NCI-H748 (cell line): ENCODE measurements around the gene TSC2.
"Not testable (repeated sequence)": the region's sequence is repeated elsewhere in the genome, so short reads cannot be mapped to it uniquely, and the experiment has no call there.

Experiments used
- DNase-seq: peaks from one replicate; lab custom pipeline; 2025; ENCODE audit not compliant: unreplicated experiment; lab: John Stamatoyannopoulos, UW

Gene TSC2

GRCh38 chr16:2009791-2010510, 37.8 kb upstream of the TSC2 start, which contains the start of gene ZNF598:
ZNF598 (minus strand) TSS chr16:2009821.
- DNase-seq: peak; percentile 87

DNA sequence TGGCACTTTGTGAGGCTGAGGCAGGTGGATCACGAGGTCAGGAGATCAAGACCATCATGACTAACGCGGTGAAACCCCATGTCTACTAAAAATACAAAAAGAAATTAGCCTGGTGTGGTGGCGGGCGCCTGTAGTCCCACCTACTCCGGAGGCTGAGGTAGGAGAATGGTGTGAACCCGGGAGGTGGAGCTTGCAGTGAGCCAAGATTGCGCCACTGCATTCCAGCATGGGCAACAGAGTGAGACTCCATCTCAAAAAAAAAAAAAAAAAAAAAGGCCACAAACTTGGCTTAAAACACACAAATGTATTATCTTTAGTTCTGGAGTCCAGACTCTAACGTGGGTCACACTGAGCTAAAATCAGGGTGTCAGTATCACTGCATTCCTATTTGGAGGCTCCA, 36.1 kb upstream of the TSC2 start:
- not testable (repeated sequence) for DNase-seq

- DNase-seq: no peak
Measured at GRCh38 chr16:2013527-2013926, 34.3 kb upstream of the TSC2 start.

DNA sequence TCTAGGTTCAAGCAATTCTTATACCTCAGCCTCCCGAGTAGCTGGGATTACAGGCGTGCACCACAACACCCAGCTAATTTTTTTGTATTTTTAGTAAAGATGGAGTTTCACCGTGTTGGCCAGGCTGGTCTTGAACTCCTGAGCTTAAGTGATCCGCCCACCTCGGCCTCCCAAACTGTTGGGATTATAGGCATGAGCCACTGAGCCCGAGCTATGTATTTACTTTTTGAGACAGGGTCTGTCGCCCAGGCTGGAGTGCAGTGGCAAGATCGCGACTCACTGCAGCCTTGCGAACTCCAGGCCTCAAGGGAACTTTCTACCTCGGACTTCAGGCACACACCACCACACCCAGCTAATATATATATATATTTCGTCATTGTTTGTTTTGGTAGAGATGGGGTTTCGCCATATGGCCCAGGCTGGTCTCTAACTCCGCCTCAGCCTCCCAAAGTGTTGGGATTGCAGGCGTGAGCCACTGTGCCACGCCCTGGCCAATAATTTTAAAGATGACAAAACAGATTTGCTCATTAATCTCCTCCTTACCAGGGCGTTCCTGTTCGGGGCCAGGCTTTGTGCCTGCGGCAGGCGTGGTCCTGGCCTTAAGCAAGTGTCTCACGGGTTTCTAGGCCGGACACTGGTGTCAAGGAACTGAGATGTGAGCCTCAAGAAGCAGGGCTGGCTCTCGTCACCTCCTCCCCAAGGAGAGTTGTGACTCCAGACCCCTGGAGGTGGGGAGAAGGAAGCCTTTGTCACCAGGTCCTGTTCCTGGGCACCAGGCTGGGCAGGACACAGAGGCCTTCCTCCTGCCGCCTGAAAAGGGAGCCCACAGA, 32.5 kb upstream of the TSC2 start:
- DNase-seq: no peak

DNA sequence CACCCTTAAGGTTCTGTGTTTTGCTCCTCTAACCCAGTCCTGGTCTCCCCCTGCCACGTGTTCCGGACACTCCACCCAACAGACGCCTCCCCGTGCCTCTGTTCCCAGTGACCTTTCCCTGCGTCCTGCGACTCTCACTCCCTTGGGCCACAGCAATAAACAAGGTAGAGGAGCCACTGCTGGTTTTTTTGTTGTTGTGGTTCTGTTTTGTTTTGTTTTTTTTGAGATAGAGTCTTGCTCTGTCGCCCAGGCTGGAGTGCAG, 31.9 kb upstream of the TSC2 start:
- no peak for DNase-seq

GRCh38 chr16:2016407-2016922, 31.3 kb upstream of the TSC2 start:
- DNase-seq: peak; percentile 4

DNA sequence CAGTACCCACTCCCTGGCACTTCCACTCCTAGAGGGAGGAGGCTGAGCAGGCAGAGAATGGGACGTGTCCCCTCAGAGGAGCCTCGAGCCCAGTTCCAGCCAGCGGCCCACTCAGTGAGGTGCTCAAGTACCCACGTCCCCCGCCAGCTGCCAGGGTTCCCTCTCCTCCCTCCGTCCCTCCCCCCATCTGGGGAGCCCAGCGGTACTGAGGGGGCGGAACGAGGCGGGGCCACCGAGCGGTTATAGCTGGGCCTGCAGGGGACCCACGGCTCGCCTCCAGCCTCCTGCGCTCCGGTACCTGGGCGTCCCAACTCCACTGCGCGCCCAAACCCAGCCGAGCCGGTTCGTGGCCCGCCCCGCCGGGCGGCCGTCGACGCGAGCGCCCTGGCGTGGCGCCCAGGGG, 28.3 kb upstream of the TSC2 start, which contains the start of gene NPW:
Gene NPW, plus strand, starts transcription at position 268 of the 403 bp plus-strand sequence.
- DNase-seq: peak; percentile 28

DNA sequence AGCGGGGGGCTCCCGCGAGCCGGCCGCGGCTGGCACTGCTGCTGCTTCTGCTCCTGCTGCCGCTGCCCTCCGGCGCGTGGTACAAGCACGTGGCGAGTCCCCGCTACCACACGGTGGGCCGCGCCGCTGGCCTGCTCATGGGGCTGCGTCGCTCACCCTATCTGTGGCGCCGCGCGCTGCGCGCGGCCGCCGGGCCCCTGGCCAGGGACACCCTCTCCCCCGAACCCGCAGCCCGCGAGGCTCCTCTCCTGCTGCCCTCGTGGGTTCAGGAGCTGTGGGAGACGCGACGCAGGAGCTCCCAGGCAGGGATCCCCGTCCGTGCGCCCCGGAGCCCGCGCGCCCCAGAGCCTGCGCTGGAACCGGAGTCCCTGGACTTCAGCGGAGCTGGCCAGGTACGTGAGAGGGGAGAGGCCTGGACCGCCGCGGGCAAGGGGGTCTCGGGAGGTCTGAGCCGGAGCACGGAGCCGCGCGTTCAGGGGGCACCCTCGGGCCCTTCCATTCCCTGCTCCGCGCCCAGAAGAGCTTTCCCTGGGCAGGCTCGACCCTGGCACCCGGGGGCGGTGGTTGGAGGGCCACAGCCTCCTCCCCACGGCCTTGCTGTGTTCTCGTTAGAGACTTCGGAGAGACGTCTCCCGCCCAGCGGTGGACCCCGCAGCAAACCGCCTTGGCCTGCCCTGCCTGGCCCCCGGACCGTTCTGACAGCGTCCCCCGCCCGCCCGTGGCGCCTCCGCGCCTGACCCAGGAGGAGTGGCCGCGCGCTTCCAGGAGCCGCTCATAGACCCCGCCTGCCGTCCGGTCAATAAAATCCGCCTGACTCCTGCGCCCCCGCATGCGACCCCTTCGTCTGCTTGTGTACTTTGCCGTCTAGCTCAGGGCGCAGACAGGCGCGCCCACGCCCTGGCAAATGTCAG, 27.6 kb upstream of the TSC2 start:
- peak; percentile 26 for DNase-seq

GRCh38 chr16:2022723-2023091, 25.1 kb upstream of the TSC2 start:
- no peak for DNase-seq

GRCh38 chr16:2023092-2024031, 24.4 kb upstream of the TSC2 start:
- DNase-seq: peak; percentile 81

- DNase-seq: no peak
Measured at GRCh38 chr16:2024032-2024420, 23.8 kb upstream of the TSC2 start.

DNA sequence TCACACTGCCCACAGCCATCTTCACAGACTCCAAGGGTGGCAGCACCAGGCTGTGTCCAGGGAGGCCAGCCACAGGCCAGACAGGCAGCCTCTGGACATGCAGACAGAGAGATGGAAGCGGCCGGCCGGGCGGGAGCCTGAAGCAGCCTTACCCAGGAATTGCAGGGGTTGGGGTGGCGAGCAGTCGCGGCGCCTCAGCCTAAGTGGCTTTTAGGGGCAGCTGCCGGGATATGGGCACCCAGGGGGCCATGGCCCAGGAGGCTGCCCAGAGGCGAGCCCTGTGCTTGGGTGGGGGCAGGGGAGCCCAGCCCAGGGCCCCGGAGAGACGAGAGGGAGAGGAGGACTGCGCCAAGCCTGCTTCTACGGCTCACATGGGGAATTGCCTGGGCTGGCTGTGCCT, 22.5 kb upstream of the TSC2 start:
- no peak for DNase-seq

- DNase-seq: no peak
Measured at GRCh38 chr16:2025878-2026460, 21.8 kb upstream of the TSC2 start.

GRCh38 chr16:2026461-2027023, 21.2 kb upstream of the TSC2 start, which contains the start of gene NHERF2:
NHERF2 (plus strand) TSS chr16:2026902; CDS start chr16:2027006, 104 bp downstream.
- DNase-seq: peak; percentile 42

DNA sequence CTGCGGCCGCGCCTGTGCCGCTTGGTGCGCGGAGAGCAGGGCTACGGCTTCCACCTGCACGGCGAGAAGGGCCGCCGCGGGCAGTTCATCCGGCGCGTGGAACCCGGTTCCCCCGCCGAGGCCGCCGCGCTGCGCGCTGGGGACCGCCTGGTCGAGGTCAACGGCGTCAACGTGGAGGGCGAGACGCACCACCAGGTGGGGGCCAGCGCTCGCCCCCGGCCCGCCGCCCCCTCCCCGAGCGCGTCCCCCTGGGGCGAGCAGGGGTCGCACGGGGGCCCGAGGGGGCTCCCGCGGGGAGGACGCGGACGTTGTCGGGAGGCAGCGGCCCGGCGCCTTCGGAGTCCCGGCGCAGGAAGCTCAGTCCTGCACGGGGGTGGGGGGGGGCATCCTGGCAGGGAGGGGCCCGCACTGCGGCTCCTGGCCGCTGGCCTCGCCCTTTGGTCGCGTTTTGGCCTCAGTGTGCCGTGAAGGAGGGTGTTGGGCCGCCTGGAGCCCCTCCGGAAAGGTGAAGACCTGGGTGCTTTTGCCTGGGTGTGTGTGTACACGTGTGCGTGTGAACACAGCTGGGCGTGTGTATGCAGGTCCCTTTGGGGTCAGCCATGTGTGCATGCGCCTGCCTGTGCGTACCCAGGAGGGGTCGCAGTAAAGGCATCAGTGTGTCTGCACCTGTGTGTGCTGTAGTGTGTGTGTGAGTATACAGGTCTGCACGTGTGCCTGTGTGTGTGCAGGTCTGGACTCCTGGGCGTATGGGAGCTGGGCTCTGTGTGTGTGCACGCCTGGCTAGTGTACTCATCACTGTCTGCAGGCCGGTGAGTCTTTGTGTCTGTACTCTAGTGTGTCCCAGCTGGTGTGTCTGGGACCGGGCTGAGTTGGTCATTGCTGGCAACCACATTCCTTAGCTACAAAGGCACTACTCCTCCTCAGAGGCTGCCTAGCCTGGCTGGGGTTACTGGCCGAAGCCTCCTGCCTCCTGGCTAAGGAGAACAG, 20.5 kb upstream of the TSC2 start:
- DNase-seq: peak; percentile 42

GRCh38 chr16:2028146-2028545, 19.6 kb upstream of the TSC2 start:
- no peak for DNase-seq

DNA sequence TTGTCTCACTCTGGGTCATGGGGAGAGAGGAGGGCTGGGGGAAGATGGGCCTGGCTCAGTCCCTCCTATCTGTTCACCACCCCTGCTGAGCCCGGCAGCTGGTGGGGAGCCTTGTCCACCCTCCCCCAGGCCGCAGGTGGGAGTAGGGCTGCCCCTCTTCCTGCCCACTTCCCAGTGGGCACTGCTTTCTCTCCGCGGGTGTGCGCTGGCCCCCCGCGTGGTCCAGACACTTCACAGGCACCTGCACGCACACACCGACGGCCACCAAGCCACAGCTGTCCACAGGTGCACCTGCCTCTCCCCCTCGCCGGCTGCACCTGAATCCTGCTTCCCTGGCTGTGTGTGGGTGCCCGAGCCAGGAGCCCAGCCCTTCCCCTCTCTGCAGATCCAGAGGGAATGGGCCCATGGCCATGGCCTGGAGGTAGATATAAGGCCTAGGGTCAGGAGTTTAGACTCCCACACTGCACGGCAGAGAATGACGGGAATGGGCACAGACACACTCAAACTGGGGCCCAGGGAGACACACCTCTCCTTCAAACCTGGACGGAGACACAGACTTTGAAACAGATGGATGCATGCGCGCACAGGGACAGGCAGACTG, 19.1 kb upstream of the TSC2 start:
- no peak for DNase-seq

DNA sequence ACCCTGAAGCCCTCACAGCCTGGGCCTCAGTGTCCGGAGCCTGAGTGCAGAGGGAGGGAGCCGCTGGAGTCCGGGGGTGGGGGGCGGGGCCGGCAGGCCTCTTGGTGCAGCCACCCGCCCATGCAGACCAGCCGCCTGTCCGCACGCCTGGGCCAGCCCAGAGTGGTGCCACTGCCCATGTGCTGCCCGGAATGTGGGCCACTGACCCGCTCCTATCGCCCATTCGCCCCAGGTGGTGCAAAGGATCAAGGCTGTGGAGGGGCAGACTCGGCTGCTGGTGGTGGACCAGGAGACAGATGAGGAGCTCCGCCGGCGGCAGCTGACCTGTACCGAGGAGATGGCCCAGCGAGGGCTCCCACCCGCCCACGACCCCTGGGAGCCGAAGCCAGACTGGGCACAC, 18.4 kb upstream of the TSC2 start:
- DNase-seq: no peak
